HepG2 (cell line): ENCODE measurements around the gene DTX4. TPM values are rescaled to one million over a fixed set of nuclear protein-coding genes. Genes with fewer than 3 reads are reported as not detected.

ENCODE experiments used
- EZH2 ChIP-seq: conservative IDR thresholded peaks from 2 replicates; pipeline ENCODE4 v1.6.1; 2012; ENCODE audit warnings: mild to moderate bottlenecking, low read depth, low read length, moderate library complexity
- LCORL ChIP-seq, 2 experiments: fragments of 450-650 bp in 1 of 2; sonication (generic) in 1 of 2; formaldehyde crosslinking in 1 of 2; IDR thresholded peaks; 2 replicates each; pipeline versions ENCODE4 v1.5.0 to v1.6.1; 2017 to 2020; ENCODE audit warnings: antibody characterized with exemption in 1 of 2, missing genetic modification reagents in 1 of 2
- NFRKB ChIP-seq: fragments of 450-650 bp; IDR thresholded peaks from 2 replicates; pipeline ENCODE4 v1.6.1; 2017
- NONO ChIP-seq, 2 experiments: fragments of 450-650 bp in 1 of 2; sonication (generic) in 1 of 2; formaldehyde crosslinking in 1 of 2; IDR thresholded peaks in 1 of 2; conservative IDR thresholded peaks in 1 of 2; 2 replicates each; pipeline versions ENCODE4 v1.6.1 to v1.8.0; 2017 to 2022; ENCODE audit warnings: mild to moderate bottlenecking in 1 of 2, missing genetic modification reagents in 1 of 2, moderate library complexity in 1 of 2
- SETDB1 ChIP-seq: sonication (generic); formaldehyde crosslinking; IDR thresholded peaks from 2 replicates; pipeline ENCODE4 v1.5.1; 2020; ENCODE audit warnings: missing genetic modification reagents, mild to moderate bottlenecking, borderline replicate concordance
- XRCC5 ChIP-seq: fragments of 200-400 bp; formaldehyde crosslinking; optimal IDR thresholded peaks from 2 replicates; pipeline ENCODE3; 2017; ENCODE audit warnings: mild to moderate bottlenecking, low read length
- ZKSCAN5 ChIP-seq: sonication (generic); formaldehyde crosslinking; IDR thresholded peaks from 2 replicates; pipeline ENCODE4 v1.5.1; 2020; ENCODE audit warnings: mild to moderate bottlenecking, missing genetic modification reagents
- ZNF207 ChIP-seq: fragments of 450-650 bp; IDR thresholded peaks from 2 replicates; pipeline ENCODE4 v1.6.1; 2016; ENCODE audit warnings: antibody characterized with exemption, borderline replicate concordance
- ZNF546 ChIP-seq: sonication (generic); formaldehyde crosslinking; conservative IDR thresholded peaks from 2 replicates; pipeline ENCODE4 v1.8.1; 2023; ENCODE audit warnings: mild to moderate bottlenecking, missing genetic modification reagents
- ZNF768 ChIP-seq: sonication (generic); formaldehyde crosslinking; IDR thresholded peaks from 2 replicates; pipeline ENCODE4 v1.4.0; 2020; ENCODE audit warnings: missing genetic modification reagents
- ZNF790 ChIP-seq: sonication (generic); formaldehyde crosslinking; IDR thresholded peaks from 2 replicates; pipeline ENCODE4 v1.8.0; 2022; ENCODE audit warnings: missing genetic modification reagents, mild to moderate bottlenecking, borderline replicate concordance
- polyA plus RNA-seq, 8 experiments: library from polyadenylated mRNA; depleted of rRNA in 3 of 8; stranded (reverse) in 7 of 8; unstranded in 1 of 8; fragments of >200 nt; fragmentation: Illumina TruSeq in 4 of 8; extraction: Trizol in 4 of 8; gene quantifications; 2 replicates each; pipeline versions ENCODE4 v1.2.1 to v1.2.3, GENCODE V29; 2011 to 2016; ENCODE audit warnings: low read depth in 4 of 8, missing spikeins in 1 of 8, mixed read lengths in 1 of 8; ENCODE audit not compliant: insufficient read depth in 1 of 8
- total RNA-seq, 5 experiments: library from RNA; depleted of rRNA; stranded (reverse); fragments of >200 nt; fragmentation: Illumina TruSeq; extraction: Trizol; gene quantifications; 2 replicates each; pipeline ENCODE4 v1.2.3, GENCODE V29; 2016; ENCODE audit warnings: low read depth in 1 of 5
- TF ChIP-seq, protein P1 (sequence below): sonication (generic); formaldehyde crosslinking; IDR thresholded peaks from 2 replicates; pipeline ENCODE4 v1.5.1; 2020; ENCODE audit warnings: mild to moderate bottlenecking, missing genetic modification reagents, borderline replicate concordance
- TF ChIP-seq, protein P2 (sequence below): sonication (generic); formaldehyde crosslinking; IDR thresholded peaks from 2 replicates; pipeline ENCODE4 v1.4.0; 2020; ENCODE audit warnings: missing genetic modification reagents
- TF ChIP-seq, protein P3 (sequence below): sonication (generic); formaldehyde crosslinking; IDR thresholded peaks from 2 replicates; pipeline ENCODE4 v1.5.0; 2020; ENCODE audit warnings: missing genetic modification reagents, mild to moderate bottlenecking, borderline replicate concordance
- TF ChIP-seq, protein P4 (sequence below): sonication (generic); formaldehyde crosslinking; IDR thresholded peaks from 2 replicates; pipeline ENCODE4 v1.4.0; 2020; ENCODE audit warnings: missing genetic modification reagents
- TF ChIP-seq, protein P5 (sequence below): sonication (generic); formaldehyde crosslinking; IDR thresholded peaks from 2 replicates; pipeline ENCODE4 v1.5.0; 2020; ENCODE audit warnings: missing genetic modification reagents
- TF ChIP-seq, protein P6 (sequence below): sonication (generic); formaldehyde crosslinking; conservative IDR thresholded peaks from 2 replicates; pipeline ENCODE4 v1.4.0; 2020; ENCODE audit warnings: missing genetic modification reagents

Gene DTX4
- total and polyA plus RNA-seq, 2 of the 13 experiments (the other 11 are each of a cell fraction or from before 2014, with no cell fraction given) = 0.67 to 5.6 TPM

DNA sequence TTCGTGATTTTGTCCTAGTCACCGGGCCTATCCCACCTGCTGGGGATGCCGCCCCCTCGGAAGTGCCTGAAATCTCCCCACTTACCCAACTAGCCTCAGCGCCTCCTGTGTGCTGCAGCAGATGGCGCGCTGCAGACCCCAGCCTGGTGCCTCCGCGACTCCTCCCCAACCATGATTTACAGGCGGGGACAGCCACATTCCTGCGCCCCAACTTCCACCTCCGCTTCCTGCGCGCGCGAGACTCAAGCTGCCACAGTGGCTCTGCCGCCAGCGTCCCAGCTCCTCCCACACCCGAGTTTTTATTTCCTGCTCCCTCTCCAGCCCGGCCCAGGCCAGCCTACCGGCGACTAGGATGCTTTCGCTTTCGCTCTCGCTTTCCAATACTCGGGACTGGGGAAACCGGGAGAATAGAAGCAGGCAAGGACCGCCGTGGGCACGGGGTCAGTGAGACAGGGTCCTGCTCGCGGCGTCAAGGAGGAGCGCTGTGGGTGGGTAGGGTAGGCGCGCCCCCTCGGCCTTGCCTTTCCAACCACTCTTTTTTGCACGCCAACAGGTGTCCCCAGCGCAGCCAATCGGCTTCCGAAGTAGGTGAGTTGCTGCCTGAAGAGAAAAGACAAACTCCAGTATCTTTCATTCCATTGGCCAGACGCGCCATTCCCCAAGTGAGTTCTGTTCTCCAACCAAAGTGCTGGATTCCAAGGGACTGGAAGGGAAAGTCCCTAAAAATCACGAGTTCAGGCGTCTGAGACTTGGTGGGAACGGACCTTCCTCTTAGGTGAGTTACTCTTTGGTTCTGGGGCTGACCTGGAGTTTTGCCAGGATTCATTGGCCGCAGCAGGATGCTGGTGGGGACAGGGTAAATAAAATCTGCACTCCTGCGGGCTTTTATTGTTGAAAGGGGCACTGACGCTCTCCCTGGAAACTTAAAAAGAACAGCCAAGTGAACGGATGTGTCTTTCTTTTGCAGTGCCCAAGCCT lies 29.1 kb upstream of the DTX4 start, which contains the start of gene FAM111A (continued):
- TF ChIP-seq, protein P1, sequence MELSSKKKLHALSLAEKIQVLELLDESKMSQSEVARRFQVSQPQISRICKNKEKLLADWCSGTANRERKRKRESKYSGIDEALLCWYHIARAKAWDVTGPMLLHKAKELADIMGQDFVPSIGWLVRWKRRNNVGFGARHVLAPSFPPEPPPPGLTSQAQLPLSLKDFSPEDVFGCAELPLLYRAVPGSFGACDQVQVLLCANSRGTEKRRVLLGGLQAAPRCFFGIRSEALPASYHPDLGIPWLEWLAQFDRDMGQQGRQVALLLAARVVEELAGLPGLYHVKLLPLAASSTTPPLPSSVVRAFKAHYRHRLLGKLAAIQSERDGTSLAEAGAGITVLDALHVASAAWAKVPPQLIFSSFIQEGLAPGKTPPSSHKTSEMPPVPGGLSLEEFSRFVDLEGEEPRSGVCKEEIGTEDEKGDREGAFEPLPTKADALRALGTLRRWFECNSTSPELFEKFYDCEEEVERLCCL (CRISPR knock-in tag) = no peak
- TF ChIP-seq, protein P2, sequence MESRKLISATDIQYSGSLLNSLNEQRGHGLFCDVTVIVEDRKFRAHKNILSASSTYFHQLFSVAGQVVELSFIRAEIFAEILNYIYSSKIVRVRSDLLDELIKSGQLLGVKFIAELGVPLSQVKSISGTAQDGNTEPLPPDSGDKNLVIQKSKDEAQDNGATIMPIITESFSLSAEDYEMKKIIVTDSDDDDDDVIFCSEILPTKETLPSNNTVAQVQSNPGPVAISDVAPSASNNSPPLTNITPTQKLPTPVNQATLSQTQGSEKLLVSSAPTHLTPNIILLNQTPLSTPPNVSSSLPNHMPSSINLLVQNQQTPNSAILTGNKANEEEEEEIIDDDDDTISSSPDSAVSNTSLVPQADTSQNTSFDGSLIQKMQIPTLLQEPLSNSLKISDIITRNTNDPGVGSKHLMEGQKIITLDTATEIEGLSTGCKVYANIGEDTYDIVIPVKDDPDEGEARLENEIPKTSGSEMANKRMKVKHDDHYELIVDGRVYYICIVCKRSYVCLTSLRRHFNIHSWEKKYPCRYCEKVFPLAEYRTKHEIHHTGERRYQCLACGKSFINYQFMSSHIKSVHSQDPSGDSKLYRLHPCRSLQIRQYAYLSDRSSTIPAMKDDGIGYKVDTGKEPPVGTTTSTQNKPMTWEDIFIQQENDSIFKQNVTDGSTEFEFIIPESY (CRISPR knock-in tag) = no peak
- TF ChIP-seq ZNF790 (CRISPR knock-in tag) = no peak
- no peak for TF ChIP-seq EZH2
- TF ChIP-seq NONO (IDR thresholded peaks at IDR 0.05) = no peak
- TF ChIP-seq NONO (CRISPR knock-in tag; conservative IDR thresholded peaks at IDR 0.05) = peak; percentile 82
- peak; percentile 61; the same call in 1 of the 2 replicates for TF ChIP-seq ZNF768 (CRISPR knock-in tag)
- TF ChIP-seq SETDB1 (CRISPR knock-in tag) = no peak
- TF ChIP-seq ZNF546 (CRISPR knock-in tag) = no peak
- TF ChIP-seq, protein P3, sequence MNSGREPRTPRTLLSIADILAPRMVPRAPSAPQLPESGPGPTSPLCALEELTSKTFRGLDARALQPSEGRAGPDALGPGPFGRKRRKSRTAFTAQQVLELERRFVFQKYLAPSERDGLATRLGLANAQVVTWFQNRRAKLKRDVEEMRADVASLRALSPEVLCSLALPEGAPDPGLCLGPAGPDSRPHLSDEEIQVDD (CRISPR knock-in tag) = no peak
- peak; percentile 32 for TF ChIP-seq XRCC5
- TF ChIP-seq LCORL (IDR thresholded peaks at IDR 0.05) = no peak
- peak; percentile 68; the same call in 1 of the 2 replicates for TF ChIP-seq LCORL (CRISPR knock-in tag; IDR thresholded peaks at IDR 0.05)
- TF ChIP-seq, protein P4, sequence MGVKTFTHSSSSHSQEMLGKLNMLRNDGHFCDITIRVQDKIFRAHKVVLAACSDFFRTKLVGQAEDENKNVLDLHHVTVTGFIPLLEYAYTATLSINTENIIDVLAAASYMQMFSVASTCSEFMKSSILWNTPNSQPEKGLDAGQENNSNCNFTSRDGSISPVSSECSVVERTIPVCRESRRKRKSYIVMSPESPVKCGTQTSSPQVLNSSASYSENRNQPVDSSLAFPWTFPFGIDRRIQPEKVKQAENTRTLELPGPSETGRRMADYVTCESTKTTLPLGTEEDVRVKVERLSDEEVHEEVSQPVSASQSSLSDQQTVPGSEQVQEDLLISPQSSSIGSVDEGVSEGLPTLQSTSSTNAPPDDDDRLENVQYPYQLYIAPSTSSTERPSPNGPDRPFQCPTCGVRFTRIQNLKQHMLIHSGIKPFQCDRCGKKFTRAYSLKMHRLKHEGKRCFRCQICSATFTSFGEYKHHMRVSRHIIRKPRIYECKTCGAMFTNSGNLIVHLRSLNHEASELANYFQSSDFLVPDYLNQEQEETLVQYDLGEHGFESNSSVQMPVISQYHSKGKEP (CRISPR knock-in tag) = no peak
- TF ChIP-seq, protein P5, sequence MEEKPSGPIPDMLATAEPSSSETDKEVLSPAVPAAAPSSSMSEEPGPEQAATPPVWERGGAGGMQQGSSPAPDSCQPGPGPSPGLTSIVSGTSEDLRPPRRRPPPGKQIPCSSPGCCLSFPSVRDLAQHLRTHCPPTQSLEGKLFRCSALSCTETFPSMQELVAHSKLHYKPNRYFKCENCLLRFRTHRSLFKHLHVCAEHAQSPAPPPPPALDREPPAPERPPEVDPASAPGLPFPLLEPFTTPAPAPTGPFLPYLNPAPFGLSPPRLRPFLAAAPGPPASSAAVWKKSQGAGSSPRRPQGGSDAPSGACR (CRISPR knock-in tag) = peak; percentile 74; the same call in 1 of the 2 replicates
- TF ChIP-seq, protein P6, sequence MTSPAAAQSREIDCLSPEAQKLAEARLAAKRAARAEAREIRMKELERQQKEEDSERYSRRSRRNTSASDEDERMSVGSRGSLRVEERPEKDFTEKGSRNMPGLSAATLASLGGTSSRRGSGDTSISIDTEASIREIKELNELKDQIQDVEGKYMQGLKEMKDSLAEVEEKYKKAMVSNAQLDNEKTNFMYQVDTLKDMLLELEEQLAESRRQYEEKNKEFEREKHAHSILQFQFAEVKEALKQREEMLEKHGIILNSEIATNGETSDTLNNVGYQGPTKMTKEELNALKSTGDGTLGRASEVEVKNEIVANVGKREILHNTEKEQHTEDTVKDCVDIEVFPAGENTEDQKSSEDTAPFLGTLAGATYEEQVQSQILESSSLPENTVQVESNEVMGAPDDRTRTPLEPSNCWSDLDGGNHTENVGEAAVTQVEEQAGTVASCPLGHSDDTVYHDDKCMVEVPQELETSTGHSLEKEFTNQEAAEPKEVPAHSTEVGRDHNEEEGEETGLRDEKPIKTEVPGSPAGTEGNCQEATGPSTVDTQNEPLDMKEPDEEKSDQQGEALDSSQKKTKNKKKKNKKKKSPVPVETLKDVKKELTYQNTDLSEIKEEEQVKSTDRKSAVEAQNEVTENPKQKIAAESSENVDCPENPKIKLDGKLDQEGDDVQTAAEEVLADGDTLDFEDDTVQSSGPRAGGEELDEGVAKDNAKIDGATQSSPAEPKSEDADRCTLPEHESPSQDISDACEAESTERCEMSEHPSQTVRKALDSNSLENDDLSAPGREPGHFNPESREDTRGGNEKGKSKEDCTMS (CRISPR knock-in tag) = no peak
- TF ChIP-seq ZNF207 = no peak
- TF ChIP-seq ZKSCAN5 (CRISPR knock-in tag) = no peak
- TF ChIP-seq NFRKB = no peak
